Epithelial cell of esophagus (primary cell): Measurements from ENCODE around the gene BRWD1.
A peak's percentile ranks its signal among the peaks of the same experiment; 100 is the strongest.

ENCODE experiments used
- DNase-seq: peaks from one replicate; pipeline ENCODE4 v3.0.0; 2010; ENCODE audit warnings: low read depth
- H3K4me3 ChIP-seq: 2 replicates; pipeline ENCODE4 v1.5.1; 2011; ENCODE audit warnings: mild to moderate bottlenecking, low read length, control low read depth
- TF ChIP-seq, protein P1 (sequence below): IDR thresholded peaks from 2 replicates; pipeline ENCODE4 v1.5.1; 2011; ENCODE audit warnings: low read depth, mild to moderate bottlenecking, low read length, control low read depth, inconsistent platforms; ENCODE audit not compliant: insufficient read depth; ENCODE audit errors: missing control alignments

The BRWD1 gene

DNA sequence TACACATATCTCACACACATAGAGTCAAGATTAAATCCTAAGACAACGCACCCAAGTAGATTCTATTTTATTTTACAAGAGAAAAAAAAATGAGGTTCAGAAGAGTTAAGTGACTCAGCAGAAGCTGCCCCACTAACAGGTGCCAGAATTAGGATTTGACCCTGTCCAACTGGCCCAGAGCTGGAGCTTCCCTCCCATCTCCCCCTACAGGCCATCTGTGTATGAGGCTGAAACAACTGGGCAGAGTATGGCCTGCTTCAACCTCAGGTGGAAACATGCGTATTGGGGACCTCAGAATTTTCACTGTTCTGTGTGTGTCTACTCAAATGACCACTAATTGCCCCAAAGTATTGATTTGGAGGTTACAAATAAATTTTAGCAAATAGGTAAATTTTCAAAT lies 160.1 kb downstream of the BRWD1 start:
- H3K4me3 ChIP-seq: no peak overlapping the region
- TF ChIP-seq, protein P1, sequence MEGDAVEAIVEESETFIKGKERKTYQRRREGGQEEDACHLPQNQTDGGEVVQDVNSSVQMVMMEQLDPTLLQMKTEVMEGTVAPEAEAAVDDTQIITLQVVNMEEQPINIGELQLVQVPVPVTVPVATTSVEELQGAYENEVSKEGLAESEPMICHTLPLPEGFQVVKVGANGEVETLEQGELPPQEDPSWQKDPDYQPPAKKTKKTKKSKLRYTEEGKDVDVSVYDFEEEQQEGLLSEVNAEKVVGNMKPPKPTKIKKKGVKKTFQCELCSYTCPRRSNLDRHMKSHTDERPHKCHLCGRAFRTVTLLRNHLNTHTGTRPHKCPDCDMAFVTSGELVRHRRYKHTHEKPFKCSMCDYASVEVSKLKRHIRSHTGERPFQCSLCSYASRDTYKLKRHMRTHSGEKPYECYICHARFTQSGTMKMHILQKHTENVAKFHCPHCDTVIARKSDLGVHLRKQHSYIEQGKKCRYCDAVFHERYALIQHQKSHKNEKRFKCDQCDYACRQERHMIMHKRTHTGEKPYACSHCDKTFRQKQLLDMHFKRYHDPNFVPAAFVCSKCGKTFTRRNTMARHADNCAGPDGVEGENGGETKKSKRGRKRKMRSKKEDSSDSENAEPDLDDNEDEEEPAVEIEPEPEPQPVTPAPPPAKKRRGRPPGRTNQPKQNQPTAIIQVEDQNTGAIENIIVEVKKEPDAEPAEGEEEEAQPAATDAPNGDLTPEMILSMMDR: peak; percentile 43
- DNase-seq: peak; percentile 16

DNA sequence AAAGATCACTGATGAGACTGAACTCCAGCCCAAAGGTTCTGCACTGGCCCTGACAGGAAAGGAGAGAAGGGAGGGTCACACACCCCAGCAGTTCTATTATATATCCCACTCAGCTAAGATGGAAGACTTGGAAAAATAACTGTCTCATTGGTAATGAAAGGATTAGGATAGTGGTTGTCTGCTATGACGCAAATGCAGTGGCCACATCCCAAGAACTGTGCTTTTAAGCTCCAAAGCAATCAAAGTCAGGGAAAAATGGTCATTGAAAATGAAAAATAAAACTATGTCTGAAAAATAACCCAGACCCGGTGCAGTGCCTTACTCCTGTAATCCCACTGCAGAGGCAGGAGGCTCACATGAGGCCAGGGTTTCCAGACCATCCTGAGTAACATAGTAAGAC lies 161.2 kb downstream of the BRWD1 start:
- DNase-seq: no peak
- TF ChIP-seq, protein P1: no peak
- H3K4me3 ChIP-seq: no peak overlapping the region

DNA sequence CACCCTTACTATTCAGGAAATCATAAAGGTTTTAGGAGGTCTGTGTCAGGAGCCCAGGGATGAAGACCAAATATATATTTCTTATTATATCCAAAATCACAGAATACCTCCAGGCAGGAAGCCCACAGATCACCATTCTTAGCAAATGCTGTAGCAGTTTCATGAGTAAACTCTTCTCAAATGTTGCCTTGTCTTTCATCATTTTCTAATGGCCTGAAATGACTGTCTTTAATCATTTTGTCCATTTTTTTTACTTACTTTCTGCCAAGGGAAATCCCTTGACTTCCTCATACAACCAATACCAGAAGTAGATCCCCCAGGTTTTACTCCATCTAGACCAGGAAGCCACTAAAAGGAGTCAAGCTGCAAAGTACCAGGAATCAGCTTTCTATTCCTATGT lies 162.6 kb downstream of the BRWD1 start:
- TF ChIP-seq, protein P1: no peak
- no peak for DNase-seq
- H3K4me3 ChIP-seq: no peak overlapping the region

DNA sequence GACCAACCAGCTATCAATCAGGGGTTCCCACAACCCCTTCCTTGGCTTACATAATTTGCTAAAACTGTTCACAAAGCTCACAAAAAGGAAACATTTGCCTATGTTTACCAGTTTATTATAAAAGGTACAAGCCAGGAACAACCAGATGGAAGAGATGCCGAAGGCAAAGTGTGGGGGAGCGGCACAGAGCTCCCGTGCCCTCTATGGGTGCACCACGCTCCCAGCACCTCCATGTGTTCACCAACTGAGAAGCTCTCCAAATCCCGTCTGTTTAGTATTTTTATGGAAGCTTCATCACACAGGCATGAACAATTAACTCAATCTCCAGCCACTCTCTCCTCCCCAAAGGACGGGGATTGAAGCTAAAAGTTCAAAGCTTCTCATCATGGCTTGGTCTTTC lies 163.1 kb downstream of the BRWD1 start:
- TF ChIP-seq, protein P1: no peak
- H3K4me3 ChIP-seq: no peak overlapping the region
- DNase-seq: no peak

DNA sequence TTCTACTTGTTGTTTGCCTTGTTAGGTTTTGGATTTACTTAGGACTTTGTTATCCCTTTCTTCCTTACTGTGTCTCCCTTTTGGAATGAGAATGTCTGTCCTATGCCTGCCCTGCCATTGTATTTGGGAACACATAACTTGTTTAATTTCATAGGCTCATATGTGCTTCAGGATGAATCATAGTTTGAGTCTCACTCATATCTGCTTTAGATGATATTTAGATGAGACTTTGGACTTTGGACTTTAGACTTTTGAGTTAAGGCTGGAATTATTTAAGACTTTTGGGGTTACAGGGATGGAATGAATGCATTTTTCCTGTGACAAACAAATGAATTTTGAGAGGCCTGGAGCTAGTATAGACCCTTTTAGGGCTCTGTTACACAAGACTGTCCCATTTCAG lies 163.6 kb downstream of the BRWD1 start:
- DNase-seq: no peak
- H3K4me3 ChIP-seq: no peak overlapping the region
- TF ChIP-seq, protein P1: no peak

DNA sequence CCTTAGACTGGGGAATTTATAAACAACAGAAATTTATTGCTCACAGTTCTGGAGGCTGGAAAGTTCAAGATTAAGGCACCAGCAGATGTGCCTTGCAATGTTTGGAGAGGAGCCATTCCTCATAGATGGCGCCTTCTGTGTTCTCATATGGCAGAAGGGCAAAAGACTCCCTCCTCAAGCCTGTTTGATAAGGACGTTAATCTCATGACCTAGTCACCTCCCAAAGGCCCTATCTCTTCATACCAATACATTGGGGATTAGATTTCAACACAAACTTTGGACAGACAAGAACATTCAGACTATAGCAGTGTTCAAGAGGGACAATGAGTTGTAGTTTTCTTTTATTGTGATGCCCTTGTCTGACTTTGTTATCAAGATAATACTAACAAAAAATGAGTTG lies 164.5 kb downstream of the BRWD1 start:
- TF ChIP-seq, protein P1: no peak
- DNase-seq: no peak
- H3K4me3 ChIP-seq: no peak overlapping the region

DNA sequence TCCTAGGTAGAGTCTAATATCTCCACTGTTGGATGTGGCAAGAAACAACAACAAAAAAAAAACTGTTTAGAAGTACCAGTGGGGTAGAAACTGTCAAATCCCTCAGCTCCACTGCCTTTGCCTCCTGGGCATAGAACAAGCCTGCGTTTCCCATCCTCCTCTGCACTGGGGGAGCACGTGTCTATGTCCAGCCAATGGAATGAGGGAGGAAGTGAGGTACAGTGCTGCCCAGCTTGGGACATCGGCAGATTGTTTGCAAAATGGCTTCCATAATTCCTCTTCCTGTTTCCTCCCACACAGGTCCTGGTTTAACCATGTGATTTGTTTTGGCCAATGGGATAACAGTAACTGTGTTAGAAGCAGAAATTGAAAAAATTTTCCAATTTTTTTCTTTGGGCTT lies 169.2 kb downstream of the BRWD1 start:
- H3K4me3 ChIP-seq: no peak overlapping the region
- TF ChIP-seq, protein P1: no peak
- DNase-seq: no peak
